ENCODE measurements around the gene UCK2. TPM values are rescaled to one million over a fixed set of nuclear protein-coding genes. Genes with fewer than 3 reads are reported as not detected.
A peak's percentile ranks its signal among the peaks of the same experiment; 100 is the strongest.

The UCK2 gene
- total RNA-seq, 2 donors from 2014 or later = 39.6 to 69.0 TPM

DNA sequence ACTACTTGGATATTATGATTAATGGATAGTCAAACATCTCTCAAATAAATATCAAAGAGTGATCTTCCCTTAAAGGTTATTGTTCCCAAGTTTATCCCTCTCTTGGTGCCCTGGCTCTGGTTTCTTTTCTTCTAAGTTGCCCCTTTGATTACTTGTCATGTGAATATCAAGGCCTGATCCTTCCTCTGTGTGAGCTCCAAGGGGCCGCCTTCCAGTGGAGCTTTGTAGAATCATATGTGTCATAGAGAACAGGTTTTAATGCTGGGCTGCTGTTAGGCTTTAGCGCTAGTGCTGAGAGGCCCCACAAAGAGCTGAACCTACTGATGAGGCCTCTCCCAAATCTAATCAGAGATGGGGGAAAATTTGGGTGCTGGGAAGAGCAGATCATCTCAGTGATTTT, 25.5 kb downstream of the UCK2 start:
- no peak for TF ChIP-seq CTCF (IDR thresholded peaks at IDR 0.05)
- Histone ChIP-seq H3K9me3 (no peaks in the 10 kb centered on the region), H3K36me3 (no peaks in the 10 kb centered on the region), H3K27me3 (no peaks in the 10 kb centered on the region), H3K27ac (no peak overlapping the region), H3K9ac (ENCODE audit: low read depth in 2 of 2, low read length in 2 of 2) (no peak overlapping the region), H3K4me1 (peaks cover 14% of the 10 kb centered on the region), H3K4me3 (no peak overlapping the region)
- intact Hi-C loops (cut with DNase I) = no loop called here
- no peak for DNase-seq

DNA sequence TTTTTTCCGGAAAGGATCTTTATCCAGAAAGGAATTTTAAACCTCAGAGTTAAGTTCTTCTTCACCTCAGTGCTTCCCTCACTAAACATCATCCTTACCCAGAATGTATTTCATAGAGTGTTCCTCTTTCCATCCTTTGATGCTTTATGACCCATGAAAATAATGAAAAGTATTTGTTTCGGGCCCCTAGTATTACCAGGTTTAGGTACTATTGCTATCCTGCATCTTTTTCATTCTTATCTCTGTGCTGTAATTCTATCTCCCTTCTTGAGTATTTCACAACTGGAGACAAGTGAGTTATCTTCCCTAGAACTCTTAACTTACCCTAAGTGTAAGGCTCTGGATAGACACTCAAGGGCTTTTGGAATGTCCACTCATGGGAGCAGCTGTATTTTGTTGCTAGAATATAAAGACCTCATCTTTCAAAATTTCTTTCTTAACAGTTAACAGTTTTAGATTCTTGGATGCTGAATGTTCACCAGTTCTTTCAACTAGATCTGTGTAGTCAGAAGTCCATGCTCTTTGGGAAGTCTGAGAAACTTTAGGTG, 26.2 kb downstream of the UCK2 start:
- Histone ChIP-seq H3K27ac (no peak overlapping the region), H3K9me3 (no peaks in the 10 kb centered on the region), H3K36me3 (no peaks in the 10 kb centered on the region), H3K4me1 (peaks cover 19% of the 10 kb centered on the region), H3K4me3 (no peak overlapping the region), H3K9ac (ENCODE audit: low read depth in 2 of 2, low read length in 2 of 2) (peak overlapping the region in 1 of 2 donors; percentile 32), H3K27me3 (no peaks in the 10 kb centered on the region)
- intact Hi-C loops (cut with DNase I) = no loop called here
- TF ChIP-seq CTCF (IDR thresholded peaks at IDR 0.05) = no peak
- DNase-seq = no peak

GRCh38 chr1:165854101-165854845, 26.9 kb downstream of the UCK2 start:
- DNase-seq = no peak
- Histone ChIP-seq H3K27ac (no peak overlapping the region), H3K4me1 (peaks cover 20% of the 10 kb centered on the region), H3K27me3 (no peaks in the 10 kb centered on the region), H3K9me3 (no peaks in the 10 kb centered on the region), H3K36me3 (no peaks in the 10 kb centered on the region), H3K4me3 (no peak overlapping the region), H3K9ac (ENCODE audit: low read depth in 2 of 2, low read length in 2 of 2) (peak overlapping the region in 1 of 2 donors; percentile 32)
- intact Hi-C loops (cut with DNase I) = no loop called here
- TF ChIP-seq CTCF (IDR thresholded peaks at IDR 0.05) = no peak

DNA sequence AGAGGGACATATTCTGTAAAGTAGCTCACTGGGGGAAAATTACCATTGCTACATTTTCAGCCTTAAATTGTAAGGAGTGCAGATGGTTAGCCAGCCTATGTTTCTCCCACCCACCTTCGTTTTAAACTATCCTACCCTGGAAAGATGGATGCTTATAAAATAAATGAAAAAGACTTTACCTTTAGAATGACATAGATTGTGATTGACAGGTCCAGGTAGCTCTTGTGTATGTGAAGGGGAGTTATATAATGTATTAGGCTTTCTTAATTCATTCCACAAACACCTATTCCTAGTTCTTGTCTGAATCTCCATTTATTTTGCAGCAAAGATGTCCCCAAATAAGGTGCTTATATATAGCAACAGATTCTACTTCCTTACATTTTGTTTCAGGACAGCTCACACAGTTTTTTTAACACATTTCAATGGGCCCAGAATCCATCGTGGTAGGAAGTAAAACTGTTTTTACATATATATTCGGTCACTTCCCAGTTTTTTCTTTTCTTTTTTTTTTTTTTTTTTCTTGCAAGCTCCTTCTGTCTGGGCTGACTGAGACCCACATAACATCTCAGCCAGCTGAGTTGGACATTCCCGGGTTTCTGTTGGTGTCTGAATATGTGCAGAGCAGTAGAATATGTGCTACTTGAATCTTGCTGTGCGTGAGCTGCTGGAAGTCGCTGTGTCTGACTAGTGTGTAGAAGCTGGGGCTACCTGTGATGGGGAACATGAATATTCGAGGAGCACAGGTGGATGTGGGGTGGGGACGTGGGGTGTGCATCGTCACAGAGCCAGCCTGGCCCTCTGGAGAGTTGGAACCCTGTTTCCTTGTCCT, 27.8 kb downstream of the UCK2 start:
- Histone ChIP-seq H3K4me1 (peaks cover 20% of the 10 kb centered on the region), H3K4me3 (no peak overlapping the region), H3K9ac (ENCODE audit: low read depth in 2 of 2, low read length in 2 of 2) (no peak overlapping the region), H3K9me3 (no peaks in the 10 kb centered on the region), H3K36me3 (no peaks in the 10 kb centered on the region), H3K27ac (no peak overlapping the region), H3K27me3 (no peaks in the 10 kb centered on the region)
- no peak for DNase-seq
- intact Hi-C loops (cut with DNase I) = no loop called here
- no peak for TF ChIP-seq CTCF (IDR thresholded peaks at IDR 0.05)

DNA sequence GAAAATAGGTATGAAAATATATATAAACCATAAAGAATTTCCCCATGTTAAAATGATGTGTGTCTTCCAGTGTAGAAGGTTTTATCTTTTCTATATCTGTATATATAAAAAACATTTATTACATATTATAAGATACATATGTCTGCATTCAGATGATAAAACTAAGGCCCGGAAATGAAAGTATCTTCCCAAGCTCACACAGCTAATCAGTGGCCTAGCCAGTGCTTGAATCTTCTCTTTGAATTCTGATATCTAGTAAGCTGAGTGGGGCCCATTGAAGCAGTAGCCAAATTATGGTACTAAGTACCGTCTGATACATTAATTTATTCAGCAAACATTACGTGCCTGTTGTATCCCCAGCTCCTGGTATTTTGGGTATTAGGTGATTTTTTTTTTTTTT, 28.6 kb downstream of the UCK2 start:
- intact Hi-C loops (cut with DNase I) = no loop called here
- H3K4me3 ChIP-seq = no peak overlapping the region
- H3K9me3 ChIP-seq = no peaks in the 10 kb centered on the region
- peaks cover 20% of the 10 kb centered on the region for H3K4me1 ChIP-seq
- no peak for TF ChIP-seq CTCF (IDR thresholded peaks at IDR 0.05)
- no peak overlapping the region for H3K9ac ChIP-seq (ENCODE audit: low read depth in 2 of 2, low read length in 2 of 2)
- H3K27ac ChIP-seq = no peak overlapping the region
- H3K27me3 ChIP-seq = no peaks in the 10 kb centered on the region
- DNase-seq = no peak
- H3K36me3 ChIP-seq = no peaks in the 10 kb centered on the region
